ENCODE measurements around the gene HOXA10. TPM values are rescaled to one million over a fixed set of nuclear protein-coding genes. Genes with fewer than 3 reads are reported as not detected.

HOXA10 gene
- total RNA-seq, 3 donors from 2014 or later: 25.0 to 56.9 (median 25.8) TPM

DNA sequence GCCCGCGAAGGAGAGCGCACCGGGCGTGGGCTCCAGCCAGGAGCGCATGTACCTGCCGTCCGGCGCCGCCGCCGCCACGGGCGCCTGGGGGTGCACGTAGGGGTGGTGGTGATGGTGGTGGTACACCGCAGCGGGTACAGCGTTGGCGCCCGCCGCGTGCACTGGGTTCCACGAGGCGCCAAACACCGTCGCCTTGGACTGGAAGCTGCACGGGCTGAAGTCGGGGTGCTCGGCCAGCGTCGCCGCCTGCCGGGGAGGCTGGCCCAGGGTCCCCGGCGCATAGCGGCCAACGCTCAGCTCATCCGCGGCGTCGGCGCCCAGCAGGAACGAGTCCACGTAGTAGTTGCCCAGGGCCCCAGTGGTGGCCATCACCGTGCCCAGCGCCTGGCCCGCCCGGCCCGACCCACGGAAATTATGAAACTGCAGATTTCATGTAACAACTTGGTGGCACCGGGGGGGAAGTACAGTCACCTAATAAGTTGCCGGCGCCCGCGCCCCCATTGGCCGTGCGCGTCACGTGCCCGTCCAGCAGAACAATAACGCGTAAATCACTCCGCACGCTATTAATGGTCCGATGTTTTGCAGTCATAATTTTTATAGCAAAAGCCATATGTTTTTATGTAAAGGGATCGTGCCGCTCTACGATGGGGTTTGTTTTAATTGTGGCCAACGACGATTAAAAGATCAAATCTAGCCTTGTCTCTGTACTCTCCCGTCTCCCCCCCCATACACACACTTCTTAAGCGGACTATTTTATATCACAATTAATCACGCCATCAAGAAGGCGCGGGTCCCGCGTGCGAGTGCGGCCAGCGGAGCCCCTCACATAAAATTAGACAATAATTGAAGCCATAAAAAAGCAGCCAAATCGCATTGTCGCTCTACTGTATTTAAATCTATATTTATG is 8.8 kb downstream of the HOXA10 start, which contains the start of gene HOXA9:
HOXA9 (minus strand) TSS at position 449 of the 907 bp plus-strand sequence; CDS start at position 369, 80 bp downstream.
- Histone ChIP-seq H3K9me3 (no peaks in the 10 kb centered on the region), H3K4me1 (ENCODE audit: low read depth) (peaks cover 10% of the 10 kb centered on the region), H3K4me3 (peak within 1 kb of the TSS; percentile 48), H3K36me3 (ENCODE audit: low read depth) (no peaks in the 10 kb centered on the region)
- intact Hi-C loops (cut with DNase I, micrococcal nuclease): loop anchor here (5.0 to 10.0 kb wide), 2 partner anchors 1301 to 1308 kb away; no protein-coding TSS in a partner anchor
- peak; percentile 88 to 93 (median 88) for DNase-seq
- peak; percentile 26 for ATAC-seq
- TF ChIP-seq CTCF (IDR thresholded peaks at IDR 0.05): no peak

DNA sequence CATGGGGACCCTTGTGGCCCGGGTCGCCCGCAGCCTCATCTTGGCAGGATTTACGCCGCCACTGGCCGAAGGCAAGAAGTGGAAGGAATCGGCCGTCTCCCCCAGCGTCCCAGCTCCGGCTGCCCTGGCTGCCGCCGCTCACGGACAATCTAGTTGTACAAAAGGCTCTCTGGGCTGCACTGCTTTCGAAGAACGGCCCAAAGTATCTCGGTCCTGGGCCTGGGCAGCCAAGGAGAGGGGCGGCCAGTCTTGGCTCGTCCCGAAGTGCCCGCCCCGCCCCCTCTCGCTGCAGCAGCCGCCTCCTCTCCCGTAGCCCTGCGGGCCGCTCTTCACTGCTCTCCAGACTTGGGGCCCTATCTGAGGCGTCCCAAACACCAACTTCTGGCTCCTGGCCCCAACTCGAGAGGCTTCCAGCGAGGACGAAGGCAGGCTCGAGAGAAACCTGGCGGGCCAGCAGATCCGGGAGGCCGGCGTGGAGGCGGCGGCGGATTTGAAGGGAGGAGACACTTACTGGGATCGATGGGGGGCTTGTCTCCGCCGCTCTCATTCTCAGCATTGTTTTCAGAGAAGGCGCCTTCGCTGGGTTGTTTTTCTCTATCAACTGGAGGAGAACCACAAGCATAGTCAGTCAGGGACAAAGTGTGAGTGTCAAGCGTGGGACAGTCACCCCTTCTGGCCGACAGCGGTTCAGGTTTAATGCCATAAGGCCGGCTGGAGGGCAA is 9.6 kb downstream of the HOXA10 start:
- no peak for TF ChIP-seq CTCF (IDR thresholded peaks at IDR 0.05)
- DNase-seq: peak in 2 of 3 donors; percentile 66 to 76
- no peaks in the 10 kb centered on the region for H3K36me3 ChIP-seq (ENCODE audit: low read depth)
- H3K4me3 ChIP-seq: peak overlapping the region; percentile 48
- H3K4me1 ChIP-seq (ENCODE audit: low read depth): peaks cover 10% of the 10 kb centered on the region
- H3K9me3 ChIP-seq: no peaks in the 10 kb centered on the region
- intact Hi-C loops (cut with DNase I, micrococcal nuclease): loop anchor here (5.0 to 10.0 kb wide), 3 partner anchors 797 to 1307 kb away; no protein-coding TSS in a partner anchor
- ATAC-seq: no peak

- peak overlapping the region; percentile 48 for H3K4me3 ChIP-seq
- no peaks in the 10 kb centered on the region for H3K36me3 ChIP-seq (ENCODE audit: low read depth)
- H3K9me3 ChIP-seq: no peaks in the 10 kb centered on the region
- TF ChIP-seq CTCF (IDR thresholded peaks at IDR 0.05): no peak
- intact Hi-C loops (cut with DNase I, micrococcal nuclease): loop anchor here (5.0 to 10.0 kb wide), 2 partner anchors 797 to 1299 kb away; no protein-coding TSS in a partner anchor
- ATAC-seq (no peak), DNase-seq (no peak)
- H3K4me1 ChIP-seq (ENCODE audit: low read depth): peaks cover 10% of the 10 kb centered on the region
Observed at GRCh38 chr7:27164045-27164366, 10.1 kb downstream of the HOXA10 start.

DNA sequence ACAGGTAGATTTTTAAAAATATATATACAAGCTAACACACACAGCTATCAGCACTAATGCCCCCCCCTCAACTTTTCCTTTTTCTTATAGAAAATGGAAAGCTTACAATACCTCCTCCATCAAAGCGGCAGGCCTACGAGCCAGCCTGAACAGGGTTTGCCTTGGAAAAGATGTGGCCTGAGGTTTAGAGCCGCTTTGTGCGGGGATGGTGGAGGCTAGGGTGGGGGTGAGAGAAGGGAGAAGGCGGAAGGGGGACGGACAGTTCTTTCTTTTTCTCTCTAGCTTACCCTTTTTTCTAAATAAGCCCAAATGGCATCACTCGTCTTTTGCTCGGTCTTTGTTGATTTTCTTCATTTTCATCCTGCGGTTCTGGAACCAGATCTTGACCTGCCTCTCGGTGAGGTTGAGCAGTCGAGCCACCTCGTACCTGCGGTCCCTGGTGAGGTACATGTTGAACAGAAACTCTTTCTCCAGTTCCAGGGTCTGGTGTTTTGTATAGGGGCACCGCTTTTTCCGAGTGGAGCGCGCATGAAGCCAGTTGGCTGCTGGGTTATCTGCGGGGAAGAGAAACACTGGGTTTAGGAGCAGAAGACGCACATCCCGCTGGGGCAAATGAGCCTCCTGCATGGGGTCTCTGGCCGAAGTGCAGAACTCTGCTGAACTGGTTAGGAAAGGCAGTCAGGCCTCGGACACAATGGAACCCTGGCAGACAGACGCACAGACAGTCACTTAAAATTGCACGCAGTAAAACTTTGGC is 10.7 kb downstream of the HOXA10 start:
- intact Hi-C loops (cut with DNase I, micrococcal nuclease): loop anchor here (5.0 to 10.0 kb wide), 2 partner anchors 796 to 1299 kb away; no protein-coding TSS in a partner anchor
- no peaks in the 10 kb centered on the region for H3K9me3 ChIP-seq
- DNase-seq (peak in 1 of 3 donors; percentile 49), ATAC-seq (no peak)
- TF ChIP-seq CTCF (IDR thresholded peaks at IDR 0.05): no peak
- H3K4me1 ChIP-seq (ENCODE audit: low read depth): peaks cover 10% of the 10 kb centered on the region
- H3K36me3 ChIP-seq (ENCODE audit: low read depth): no peaks in the 10 kb centered on the region
- H3K4me3 ChIP-seq: peak overlapping the region; percentile 48

Data from mucosa of descending colon (tissue), 3 donors.